ENCODE measurements around the gene MPEG1.

MPEG1 gene, protein sequence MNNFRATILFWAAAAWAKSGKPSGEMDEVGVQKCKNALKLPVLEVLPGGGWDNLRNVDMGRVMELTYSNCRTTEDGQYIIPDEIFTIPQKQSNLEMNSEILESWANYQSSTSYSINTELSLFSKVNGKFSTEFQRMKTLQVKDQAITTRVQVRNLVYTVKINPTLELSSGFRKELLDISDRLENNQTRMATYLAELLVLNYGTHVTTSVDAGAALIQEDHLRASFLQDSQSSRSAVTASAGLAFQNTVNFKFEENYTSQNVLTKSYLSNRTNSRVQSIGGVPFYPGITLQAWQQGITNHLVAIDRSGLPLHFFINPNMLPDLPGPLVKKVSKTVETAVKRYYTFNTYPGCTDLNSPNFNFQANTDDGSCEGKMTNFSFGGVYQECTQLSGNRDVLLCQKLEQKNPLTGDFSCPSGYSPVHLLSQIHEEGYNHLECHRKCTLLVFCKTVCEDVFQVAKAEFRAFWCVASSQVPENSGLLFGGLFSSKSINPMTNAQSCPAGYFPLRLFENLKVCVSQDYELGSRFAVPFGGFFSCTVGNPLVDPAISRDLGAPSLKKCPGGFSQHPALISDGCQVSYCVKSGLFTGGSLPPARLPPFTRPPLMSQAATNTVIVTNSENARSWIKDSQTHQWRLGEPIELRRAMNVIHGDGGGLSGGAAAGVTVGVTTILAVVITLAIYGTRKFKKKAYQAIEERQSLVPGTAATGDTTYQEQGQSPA

GRCh38 chr11:59212744-59213631 is at the start of gene MPEG1:
Gene MPEG1, minus strand, starts transcription at chr11:59212927. Its CDS starts 62 bp downstream, at chr11:59212865.
- DNase-seq, result no peak

DNA sequence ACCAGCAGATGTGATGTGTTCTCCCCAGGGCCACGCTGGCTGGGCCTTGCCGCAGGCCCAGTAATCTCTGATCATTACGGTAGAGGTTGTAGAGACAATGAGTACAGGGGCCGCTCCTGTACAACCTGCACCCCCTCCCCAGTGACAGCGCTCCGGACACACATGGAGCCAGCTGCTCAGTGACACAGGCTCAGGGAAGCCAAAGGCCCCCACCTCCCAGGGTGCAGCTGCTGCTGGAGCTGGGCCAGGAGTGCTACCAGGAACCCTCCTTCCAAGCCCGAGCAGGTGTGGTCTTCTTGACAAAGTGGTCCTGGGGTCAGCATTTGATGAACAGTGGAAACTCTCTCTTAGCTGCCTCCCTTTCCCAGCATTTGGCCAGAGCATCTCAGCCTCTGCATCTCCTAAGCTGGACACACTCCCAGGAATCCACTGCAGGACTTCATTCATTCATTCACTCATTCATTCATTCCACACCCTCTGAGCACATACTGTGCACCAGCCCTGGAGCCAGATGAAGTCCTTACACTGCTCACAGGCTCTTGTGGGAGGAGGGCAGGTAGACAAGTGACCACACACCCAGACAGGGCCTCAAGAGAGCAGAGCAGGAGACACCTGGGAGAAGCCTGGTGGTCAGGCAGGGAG is 49.6 kb upstream of the MPEG1 start:
- no peak for DNase-seq

DNA sequence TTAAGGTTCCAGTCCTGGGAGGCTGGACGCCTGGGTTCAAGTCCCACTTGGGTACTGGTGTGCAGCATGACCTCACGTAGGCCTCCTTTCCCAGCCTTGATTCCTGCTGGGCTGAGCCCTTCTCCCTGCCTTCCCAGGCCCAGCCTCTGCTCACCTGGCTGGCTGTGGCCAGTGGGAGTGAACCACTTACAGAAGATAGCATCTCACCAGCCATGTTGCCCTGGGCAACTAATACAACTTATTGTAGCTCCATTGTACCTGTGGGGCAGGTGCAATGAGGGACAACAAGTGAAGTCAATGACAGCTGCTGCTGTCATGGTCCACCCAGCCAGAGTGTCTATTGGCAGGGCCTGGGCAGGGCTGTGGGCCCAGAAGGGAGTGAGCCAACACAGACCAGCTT is 48.4 kb upstream of the MPEG1 start:
- no peak for DNase-seq

DNA sequence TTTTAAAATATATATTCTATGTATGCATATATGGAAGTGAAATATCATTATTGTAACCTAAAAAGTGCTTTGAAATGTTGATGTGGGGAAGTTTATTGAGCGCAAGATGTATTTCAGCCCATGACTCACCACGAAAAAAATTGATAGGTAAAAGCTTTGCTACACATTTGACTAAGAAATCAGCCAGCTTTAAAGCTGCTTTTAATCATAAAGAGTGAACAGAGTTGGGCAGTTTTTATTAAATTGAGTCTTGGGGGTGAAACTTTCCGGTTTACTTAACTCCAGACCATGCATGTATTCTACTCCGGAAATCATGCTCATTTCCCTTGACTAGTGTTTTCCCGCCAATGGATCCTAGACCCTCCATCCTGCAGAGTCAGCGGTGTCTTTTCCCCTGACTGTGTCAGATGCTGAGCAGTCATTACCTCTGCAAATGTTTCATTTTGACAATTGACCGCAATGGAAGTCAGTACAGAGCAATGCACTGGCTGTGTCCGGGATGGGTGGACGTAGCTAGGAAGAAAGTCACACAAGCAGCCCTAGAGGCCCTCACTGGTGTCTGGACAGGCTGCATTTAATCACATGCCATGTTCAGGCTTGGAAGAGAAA is 47.2 kb upstream of the MPEG1 start:
- DNase-seq, result no peak

DNA sequence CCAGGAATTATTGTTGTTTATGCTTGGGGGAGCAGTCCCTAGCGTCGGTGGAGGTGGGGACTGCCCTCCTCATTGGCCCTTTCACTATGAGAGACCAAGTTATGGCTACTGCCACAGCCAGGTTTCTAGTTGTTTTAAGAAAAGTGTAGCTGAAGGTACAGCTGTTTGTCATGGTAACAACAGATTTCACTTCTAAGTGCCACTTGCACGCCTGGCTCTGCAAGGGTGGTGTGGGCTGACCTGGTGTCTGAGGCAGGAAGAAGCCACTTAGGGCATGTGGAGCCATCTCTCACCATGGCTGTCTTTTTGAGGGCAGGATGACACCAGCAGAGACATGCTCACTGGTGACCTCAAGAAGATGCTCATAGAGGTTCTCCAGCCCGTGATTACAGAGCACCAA is 46.3 kb upstream of the MPEG1 start:
- no peak for DNase-seq

- DNase-seq, result no peak
Measured at GRCh38 chr11:59255281-59255680, 42.6 kb upstream of the MPEG1 start.

DNA sequence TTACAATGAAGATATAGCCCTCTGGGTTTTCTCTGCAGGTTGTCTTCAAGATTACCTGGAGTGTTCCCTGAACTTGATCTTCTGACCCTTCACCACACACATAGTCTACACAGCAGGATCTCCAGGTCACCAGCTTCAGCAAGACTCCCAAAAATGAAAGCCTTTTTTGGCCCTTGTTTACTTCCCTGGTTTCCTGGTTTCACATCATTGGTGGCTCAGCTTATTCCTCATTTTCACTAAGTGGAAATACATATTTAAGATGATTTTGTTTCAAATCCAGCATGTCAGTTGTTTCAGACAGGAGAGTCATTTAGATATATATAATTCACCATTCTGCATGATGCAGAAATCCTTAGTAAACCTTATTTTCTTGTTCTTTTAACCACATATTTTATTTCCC is 41.6 kb upstream of the MPEG1 start:
- no peak for DNase-seq

DNA sequence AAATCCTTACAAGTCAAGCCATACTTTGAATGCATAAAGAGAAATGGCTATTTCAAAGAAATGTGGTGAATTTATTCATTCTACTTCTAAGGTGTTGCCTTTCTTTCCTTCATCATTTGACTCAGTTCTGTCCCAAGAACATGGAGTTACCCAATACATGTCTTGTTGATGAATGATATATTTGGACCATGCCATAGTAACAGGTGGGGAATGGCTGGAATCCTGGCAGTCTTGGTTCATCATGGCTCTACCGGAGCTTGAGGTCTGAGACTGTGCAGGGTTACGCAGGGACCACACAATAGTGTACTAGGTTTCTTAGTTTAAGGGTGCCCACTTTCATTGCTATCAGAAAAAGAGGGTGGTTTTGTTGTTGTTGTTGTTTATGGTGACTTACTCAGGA is 40.3 kb upstream of the MPEG1 start:
- no peak for DNase-seq

- DNase-seq, result no peak
Measured at GRCh38 chr11:59249535-59249934, 36.8 kb upstream of the MPEG1 start.

- no peak for DNase-seq
Measured at GRCh38 chr11:59247531-59248227, 35.0 kb upstream of the MPEG1 start.

DNA sequence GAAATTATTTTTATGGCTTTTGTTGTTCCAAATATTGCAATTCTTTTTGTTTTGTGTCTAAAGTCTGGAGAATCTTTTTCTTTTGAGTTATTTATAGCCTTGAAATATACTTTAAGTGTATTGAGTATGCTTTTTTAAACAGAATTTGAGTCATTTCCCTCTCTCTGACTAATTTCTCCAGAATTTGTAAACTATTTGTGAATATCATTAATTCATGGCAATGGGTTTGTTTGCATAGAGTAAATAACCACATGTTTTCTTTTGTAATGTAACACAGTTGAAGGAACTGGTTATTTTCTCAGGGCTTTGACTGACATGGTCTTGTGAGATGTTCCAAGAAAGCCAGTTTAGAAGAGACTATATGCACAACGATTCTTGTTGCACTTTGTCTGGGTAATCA is 30.9 kb upstream of the MPEG1 start:
- no peak for DNase-seq

DNA sequence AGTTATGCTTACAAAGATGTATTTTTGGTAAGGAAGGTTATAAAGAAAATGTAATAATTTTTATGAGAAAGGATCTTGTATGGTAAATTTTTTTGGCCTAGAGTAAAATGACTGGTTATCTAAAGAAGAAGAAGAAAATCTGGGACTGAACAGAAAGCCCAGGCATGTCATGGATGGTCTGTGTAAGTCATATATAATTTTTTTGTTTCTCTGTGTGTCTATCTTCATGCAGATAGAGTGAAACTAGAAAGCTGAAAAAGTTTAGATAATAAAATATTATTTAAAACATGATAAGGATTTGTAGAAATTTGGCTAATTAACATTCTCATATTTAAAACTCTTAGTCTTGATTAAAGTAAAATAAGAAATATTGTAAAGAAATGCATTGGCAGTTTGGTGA is 27.6 kb upstream of the MPEG1 start:
- no peak for DNase-seq

GRCh38 chr11:59226396-59226795 is 13.7 kb upstream of the MPEG1 start:
- no peak for DNase-seq

- no peak for DNase-seq
Measured at GRCh38 chr11:59225017-59225416, 12.3 kb upstream of the MPEG1 start.

- no peak for DNase-seq
Measured at GRCh38 chr11:59224351-59224928, 11.7 kb upstream of the MPEG1 start.

DNA sequence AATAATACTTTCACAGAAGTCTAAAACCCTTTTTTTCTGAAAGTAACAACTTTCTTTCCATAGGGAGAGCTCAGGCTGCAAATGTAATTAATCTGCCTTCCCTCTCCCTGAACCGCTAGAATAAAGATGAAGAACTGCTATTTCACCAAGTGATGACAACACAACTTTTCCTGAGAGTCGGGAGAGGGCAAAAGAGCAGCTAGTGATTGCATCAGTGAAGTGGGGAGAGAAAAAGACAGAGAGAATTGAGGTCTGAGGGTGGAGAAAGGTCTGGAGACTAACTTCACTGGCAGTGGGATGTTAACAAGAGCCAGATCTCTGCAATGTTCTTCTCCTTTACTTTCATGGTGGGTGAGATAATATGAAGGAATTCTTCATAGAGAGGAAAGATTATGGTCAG is 10.9 kb upstream of the MPEG1 start:
- no peak for DNase-seq

DNA sequence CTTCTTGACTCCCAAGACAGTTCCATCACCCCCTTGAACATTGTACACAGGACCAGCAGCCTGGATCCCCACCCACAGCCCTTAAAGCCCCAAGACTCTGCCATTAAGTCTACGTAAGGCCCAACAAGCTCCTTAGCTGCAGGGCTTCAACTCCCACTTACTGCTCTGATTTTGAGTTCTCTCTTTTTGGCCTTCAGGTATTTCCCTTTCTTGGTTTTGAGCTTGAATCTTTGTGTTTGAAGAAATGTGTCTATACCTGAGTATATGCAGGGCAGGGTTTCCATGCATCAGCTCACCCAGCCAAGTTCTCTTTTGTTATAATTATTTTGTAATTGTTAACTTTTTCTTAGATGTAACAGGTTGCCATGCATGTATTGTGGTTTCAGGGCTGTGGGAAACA is 10.4 kb upstream of the MPEG1 start:
- no peak for DNase-seq

GRCh38 chr11:59222464-59223060 is 9.8 kb upstream of the MPEG1 start:
- no peak for DNase-seq

- DNase-seq, result no peak
Measured at GRCh38 chr11:59221441-59221840, 8.7 kb upstream of the MPEG1 start.

- no peak for DNase-seq
Measured at GRCh38 chr11:59219836-59220235, 7.1 kb upstream of the MPEG1 start.

GRCh38 chr11:59218893-59219292 is 6.2 kb upstream of the MPEG1 start:
- DNase-seq, result no peak
